CD14-positive monocyte (primary cell): ENCODE data around the gene RAB11FIP4. TPM values are rescaled to one million over a fixed set of nuclear protein-coding genes. Genes with fewer than 3 reads are reported as not detected.

Experiments
- DNase-seq, 3 donors: peaks; one replicate each; pipeline ENCODE4 v3.0.0-alpha.2; 2011 to 2022
- H2AFZ ChIP-seq: 2 replicates; pipeline ENCODE4 v1.6.0; 2012; ENCODE audit warnings: mild to moderate bottlenecking, low read depth, low read length, inconsistent platforms; ENCODE audit not compliant: insufficient read depth, poor library complexity, severe bottlenecking
- H3K27ac ChIP-seq, 2 donors: 1 replicate in 1 of 2; 2 replicates in 1 of 2; pipeline ENCODE4 v1.5.1; 2012 to 2013; ENCODE audit warnings: low read length in 2 of 2, control low read depth in 1 of 2, inconsistent platforms in 1 of 2, low read depth in 1 of 2, mild to moderate bottlenecking in 1 of 2
- H3K27me3 ChIP-seq, 2 donors: one replicate each; pipeline versions ENCODE4 v1.6.0 to v1.6.1; 2011 to 2013; ENCODE audit warnings: low read length in 2 of 2; ENCODE audit not compliant: control insufficient read depth in 2 of 2, insufficient read depth in 2 of 2
- H3K36me3 ChIP-seq, 2 donors: replicated peaks in 1 of 2; 1 replicate in 1 of 2; 2 replicates in 1 of 2; pipeline versions ENCODE4 v1.5.1 to v1.6.1; 2012 to 2013; ENCODE audit warnings: low read length in 2 of 2, control low read depth in 1 of 2, inconsistent platforms in 1 of 2, mild to moderate bottlenecking in 1 of 2; ENCODE audit not compliant: insufficient read depth in 2 of 2, control insufficient read depth in 1 of 2
- H3K4me1 ChIP-seq, 2 donors: 1 replicate in 1 of 2; 2 replicates in 1 of 2; pipeline versions ENCODE4 v1.5.1 to v1.6.1; 2012 to 2013; ENCODE audit warnings: low read length in 2 of 2, control low read depth in 1 of 2, inconsistent platforms in 1 of 2, mild to moderate bottlenecking in 1 of 2, moderate library complexity in 1 of 2; ENCODE audit not compliant: insufficient read depth in 2 of 2, control insufficient read depth in 1 of 2
- H3K4me2 ChIP-seq: replicated peaks from 2 replicates; pipeline ENCODE3; 2012; ENCODE audit warnings: low read length, moderate library complexity, mild to moderate bottlenecking; ENCODE audit not compliant: poor library complexity, severe bottlenecking; ENCODE audit errors: extremely low read depth
- H3K4me3 ChIP-seq, 3 experiments: fragments of 200-600 bp in 1 of 3; sonication (generic) in 1 of 3; replicated peaks in 1 of 3; 1 replicate in 2 of 3; 2 replicates in 1 of 3; pipeline ENCODE4 v1.5.1; 2011 to 2013; ENCODE audit warnings: low read length in 3 of 3, mild to moderate bottlenecking in 3 of 3, control low read depth in 2 of 3, low read depth in 2 of 3, inconsistent platforms in 1 of 3, moderate library complexity in 1 of 3
- H3K79me2 ChIP-seq: 2 replicates; pipeline ENCODE4 v1.6.0; 2012; ENCODE audit warnings: mild to moderate bottlenecking, control low read depth, inconsistent platforms, low read length, moderate library complexity; ENCODE audit not compliant: insufficient read depth
- H3K9ac ChIP-seq: 2 replicates; pipeline ENCODE4 v1.6.0; 2017; ENCODE audit warnings: low read length, mild to moderate bottlenecking; ENCODE audit not compliant: insufficient read depth, poor library complexity, severe bottlenecking
- H3K9me3 ChIP-seq, 2 donors: replicated peaks in 1 of 2; 1 replicate in 1 of 2; 2 replicates in 1 of 2; pipeline versions ENCODE4 v1.5.1 to v1.6.1; 2012 to 2013; ENCODE audit warnings: low read length in 2 of 2, control low read depth in 1 of 2; ENCODE audit not compliant: control insufficient read depth in 1 of 2, insufficient read depth in 1 of 2
- H4K20me1 ChIP-seq: 2 replicates; pipeline ENCODE4 v1.6.0; 2012; ENCODE audit warnings: mild to moderate bottlenecking, low read length, control low read depth, moderate library complexity; ENCODE audit not compliant: insufficient read depth
- H3K27ac Mint-ChIP-seq, 7 donors: one replicate each; pipeline ENCODE4 v1.8.0; 2020; ENCODE audit warnings: mild to moderate bottlenecking in 7 of 7, mixed read lengths in 7 of 7, moderate library complexity in 6 of 7, inconsistent platforms in 2 of 7
- H3K27me3 Mint-ChIP-seq, 3 donors: one replicate each; pipeline ENCODE4 v1.8.0; 2021 to 2022; ENCODE audit warnings: low read depth in 3 of 3, mild to moderate bottlenecking in 3 of 3, mixed read lengths in 3 of 3, moderate library complexity in 3 of 3, inconsistent platforms in 1 of 3
- H3K36me3 Mint-ChIP-seq, 2 donors: one replicate each; pipeline ENCODE4 v1.8.0; 2020; ENCODE audit warnings: mixed read lengths in 2 of 2, inconsistent platforms in 1 of 2, mild to moderate bottlenecking in 1 of 2
- H3K4me1 Mint-ChIP-seq: one replicate; pipeline ENCODE4 v1.8.0; 2020; ENCODE audit warnings: mild to moderate bottlenecking, mixed read lengths
- H3K4me3 Mint-ChIP-seq, 2 donors: one replicate each; pipeline ENCODE4 v1.8.0; 2020; ENCODE audit warnings: mild to moderate bottlenecking in 2 of 2, mixed read lengths in 2 of 2, moderate library complexity in 1 of 2
- H3K9me3 Mint-ChIP-seq, 7 donors: one replicate each; pipeline ENCODE4 v1.8.0; 2020 to 2022; ENCODE audit warnings: mixed read lengths in 7 of 7, mild to moderate bottlenecking in 6 of 7, moderate library complexity in 6 of 7, inconsistent platforms in 2 of 7
- CTCF ChIP-seq: fragments of 200-600 bp; IDR thresholded peaks from one replicate; pipeline ENCODE4 v1.8.0; 2022; ENCODE audit warnings: antibody characterized with exemption, mild to moderate bottlenecking
- WGBS: methylation state at CpG from one replicate; pipeline ENCODE4 v1.1.5; 2013; ENCODE audit warnings: missing lambda C conversion rate; ENCODE audit not compliant: insufficient coverage; 5-methylcytosine and 5-hydroxymethylcytosine counted together
- intact Hi-C, 2 donors: fragments of 100-400 bp; cut with micrococcal nuclease; formaldehyde crosslinking; loops; one replicate each; pipeline versions ENCODE4 v1.15.0 to v1.15.1; 2023
- polyA plus RNA-seq, 3 donors: library from polyadenylated mRNA; depleted of rRNA in 1 of 3; unstranded in 2 of 3; stranded (reverse) in 1 of 3; fragments of 300-500 nt in 2 of 3; fragments of >200 nt in 1 of 3; fragmentation: Illumina TruSeq in 2 of 3; gene quantifications; 1 replicate in 2 of 3; 2 replicates in 1 of 3; pipeline ENCODE4 v1.2.3, GENCODE V29; 2012 to 2021

Gene RAB11FIP4
- polyA plus RNA-seq, 3 donors = 10.4 to 21.9 (median 16.2) TPM

- no peak overlapping the region for H3K9ac ChIP-seq
- 94% methylated on average over 12 of the region's 15 CpGs for WGBS
- no peak overlapping the region for H3K4me3 ChIP-seq
- intact Hi-C loops = no loop called here
- H3K4me1 ChIP-seq = peaks cover 17 to 22% of the 10 kb centered on the region in 2 donors
- no peaks in the 10 kb centered on the region for H3K9me3 ChIP-seq
- no peak for TF ChIP-seq CTCF
- H3K36me3 Mint-ChIP-seq = peaks cover 4 to 26% of the 10 kb centered on the region in 2 donors
- peaks cover 0 to 6% (median 0%) of the 10 kb centered on the region in 7 donors for H3K9me3 Mint-ChIP-seq
- no peak overlapping the region for H3K4me3 Mint-ChIP-seq
- H4K20me1 ChIP-seq = peaks cover 81% of the 10 kb centered on the region
- H3K4me1 Mint-ChIP-seq = peaks cover 22% of the 10 kb centered on the region
- H3K4me2 ChIP-seq = no peak overlapping the region
- H3K27ac ChIP-seq = no peak overlapping the region
- peaks cover 0 to 2% (median 0%) of the 10 kb centered on the region in 3 donors for H3K27me3 Mint-ChIP-seq
- no peaks in the 10 kb centered on the region for H3K27me3 ChIP-seq
- no peaks in the 10 kb centered on the region for H3K79me2 ChIP-seq
- H2AFZ ChIP-seq = no peak overlapping the region
- H3K27ac Mint-ChIP-seq = peak overlapping the region in 1 of 7 donors; percentile 14
- no peak for DNase-seq
- H3K36me3 ChIP-seq = no peaks in the 10 kb centered on the region
These were observed 122.4 kb downstream of the RAB11FIP4 start for GRCh38 chr17:31513731-31514427.

DNA sequence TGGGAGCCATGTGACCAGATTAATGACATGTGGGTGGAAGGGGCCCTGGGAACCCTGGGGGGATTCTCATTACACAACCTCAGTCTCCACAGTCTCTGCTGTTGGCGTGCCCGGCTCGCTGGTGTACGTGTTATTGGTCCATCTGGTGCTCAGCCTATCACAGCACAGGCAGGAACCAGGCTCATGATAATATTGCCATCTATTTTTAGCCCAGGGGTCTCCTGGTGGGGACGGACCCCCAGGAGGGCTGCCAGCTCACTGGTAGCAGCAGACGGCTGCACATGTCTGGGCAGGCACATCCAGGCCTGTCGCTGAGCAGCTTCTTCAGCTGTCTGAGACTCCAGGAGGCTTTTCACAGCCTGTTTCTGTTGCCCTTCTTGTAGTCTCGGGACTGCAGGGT, 123.8 kb downstream of the RAB11FIP4 start:
- H3K9me3 Mint-ChIP-seq = peaks cover 0 to 6% (median 0%) of the 10 kb centered on the region in 7 donors
- intact Hi-C loops = no loop called here
- no peak overlapping the region for H3K4me3 Mint-ChIP-seq
- Histone ChIP-seq H3K4me3 (no peak overlapping the region), H3K27ac (no peak overlapping the region), H3K36me3 (peaks cover 0 to 7% of the 10 kb centered on the region in 2 donors), H2AFZ (no peak overlapping the region), H3K27me3 (no peaks in the 10 kb centered on the region), H3K9ac (no peak overlapping the region), H3K4me1 (peaks cover 4 to 8% of the 10 kb centered on the region in 2 donors), H3K4me2 (no peak overlapping the region), H3K79me2 (no peaks in the 10 kb centered on the region), H4K20me1 (peaks cover 69% of the 10 kb centered on the region), H3K9me3 (no peaks in the 10 kb centered on the region)
- peaks cover 9% of the 10 kb centered on the region for H3K4me1 Mint-ChIP-seq
- H3K36me3 Mint-ChIP-seq = peaks cover 6 to 16% of the 10 kb centered on the region in 2 donors
- no peak for TF ChIP-seq CTCF
- H3K27ac Mint-ChIP-seq = no peak overlapping the region
- no peak for DNase-seq
- peaks cover 0 to 2% (median 0%) of the 10 kb centered on the region in 3 donors for H3K27me3 Mint-ChIP-seq
- 91% methylated on average over 8 of the region's 8 CpGs for WGBS
